Measurements from ENCODE around the gene TDRD10. TPM values are rescaled to one million over a fixed set of nuclear protein-coding genes. Genes with fewer than 3 reads are reported as not detected.

The TDRD10 gene
- total RNA-seq, 6 experiments from 2014 or later, result not detected

DNA sequence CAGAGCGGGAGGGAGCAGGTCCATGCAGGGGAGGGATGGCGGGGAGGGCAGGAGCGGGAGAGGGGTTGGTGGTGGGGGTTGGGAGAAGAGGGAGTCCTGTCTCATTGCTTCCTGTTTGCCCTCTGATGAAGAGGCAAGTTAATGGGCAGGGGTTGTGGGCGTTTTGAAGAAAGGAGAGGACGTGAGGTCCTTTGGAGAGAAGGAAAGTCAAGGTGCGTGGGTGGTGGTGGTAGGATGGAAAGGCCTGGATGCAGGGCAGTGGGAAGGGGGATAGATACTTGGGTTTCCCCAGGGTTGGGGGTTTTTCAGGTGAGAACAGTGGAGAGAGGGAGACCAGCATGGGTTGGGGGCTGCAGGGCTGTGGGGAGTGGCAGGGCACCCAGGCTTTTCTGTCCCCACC, 39.2 kb downstream of the TDRD10 start:
- peaks cover 66% of the 10 kb centered on the region for H3K27me3 Mint-ChIP-seq (ENCODE audit: insufficient read depth)
- no peak for DNase-seq
- TF ChIP-seq, protein P1, sequence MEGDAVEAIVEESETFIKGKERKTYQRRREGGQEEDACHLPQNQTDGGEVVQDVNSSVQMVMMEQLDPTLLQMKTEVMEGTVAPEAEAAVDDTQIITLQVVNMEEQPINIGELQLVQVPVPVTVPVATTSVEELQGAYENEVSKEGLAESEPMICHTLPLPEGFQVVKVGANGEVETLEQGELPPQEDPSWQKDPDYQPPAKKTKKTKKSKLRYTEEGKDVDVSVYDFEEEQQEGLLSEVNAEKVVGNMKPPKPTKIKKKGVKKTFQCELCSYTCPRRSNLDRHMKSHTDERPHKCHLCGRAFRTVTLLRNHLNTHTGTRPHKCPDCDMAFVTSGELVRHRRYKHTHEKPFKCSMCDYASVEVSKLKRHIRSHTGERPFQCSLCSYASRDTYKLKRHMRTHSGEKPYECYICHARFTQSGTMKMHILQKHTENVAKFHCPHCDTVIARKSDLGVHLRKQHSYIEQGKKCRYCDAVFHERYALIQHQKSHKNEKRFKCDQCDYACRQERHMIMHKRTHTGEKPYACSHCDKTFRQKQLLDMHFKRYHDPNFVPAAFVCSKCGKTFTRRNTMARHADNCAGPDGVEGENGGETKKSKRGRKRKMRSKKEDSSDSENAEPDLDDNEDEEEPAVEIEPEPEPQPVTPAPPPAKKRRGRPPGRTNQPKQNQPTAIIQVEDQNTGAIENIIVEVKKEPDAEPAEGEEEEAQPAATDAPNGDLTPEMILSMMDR (IDR thresholded peaks at IDR 0.05), result no peak
- H3K4me3 Mint-ChIP-seq, result no peak overlapping the region
- H3K4me1 Mint-ChIP-seq (ENCODE audit: low read depth), result no peaks in the 10 kb centered on the region
- H3K27ac Mint-ChIP-seq, result no peak overlapping the region
- H3K36me3 Mint-ChIP-seq (ENCODE audit: low read depth), result no peaks in the 10 kb centered on the region
- no peaks in the 10 kb centered on the region for H3K9me3 Mint-ChIP-seq

DNA sequence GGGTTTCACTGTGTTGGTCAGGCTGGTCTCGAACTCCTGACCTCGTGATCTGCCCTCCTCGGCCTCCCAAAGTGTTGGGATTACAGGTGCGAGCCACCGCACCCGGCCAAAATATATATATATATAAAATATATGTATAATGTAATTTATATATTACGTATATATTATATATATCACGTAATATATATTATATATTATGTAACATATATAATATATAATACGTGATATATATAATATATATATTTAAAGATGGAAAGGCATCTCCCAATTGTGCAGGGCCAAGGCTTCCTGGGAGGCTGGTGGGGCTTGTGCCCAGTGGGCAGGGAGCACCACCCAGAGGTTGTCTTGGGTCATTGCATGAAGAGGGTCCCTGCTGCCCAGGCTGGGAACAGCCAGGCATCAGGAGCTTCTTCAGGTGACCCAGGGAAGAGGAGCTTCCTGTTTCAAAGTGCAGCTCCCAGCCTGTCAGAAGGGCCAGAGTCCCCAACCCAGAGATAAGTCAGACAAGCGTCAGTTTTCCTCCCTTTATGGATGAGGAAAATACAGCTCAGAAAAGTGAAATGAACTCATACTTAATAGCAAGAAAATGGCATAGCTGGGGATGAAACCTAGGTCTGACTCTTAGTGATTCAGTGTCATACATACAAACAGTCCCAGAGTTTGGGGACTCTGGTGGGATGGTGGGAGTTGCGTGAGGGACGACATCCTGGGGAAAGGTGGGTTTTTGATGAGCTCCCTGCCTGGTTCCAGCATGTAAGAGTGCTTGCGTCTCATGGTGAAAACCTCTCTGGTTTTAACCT, 44.4 kb downstream of the TDRD10 start:
- peak; percentile 53 for DNase-seq
- no peaks in the 10 kb centered on the region for H3K9me3 Mint-ChIP-seq
- H3K27me3 Mint-ChIP-seq (ENCODE audit: insufficient read depth), result peaks cover 22% of the 10 kb centered on the region
- H3K4me1 Mint-ChIP-seq (ENCODE audit: low read depth), result peaks cover 15% of the 10 kb centered on the region
- H3K27ac Mint-ChIP-seq, result no peak overlapping the region
- no peak overlapping the region for H3K4me3 Mint-ChIP-seq
- TF ChIP-seq, protein P1 (IDR thresholded peaks at IDR 0.05), result peak; percentile 87
- peaks cover 14% of the 10 kb centered on the region for H3K36me3 Mint-ChIP-seq (ENCODE audit: low read depth)

DNA sequence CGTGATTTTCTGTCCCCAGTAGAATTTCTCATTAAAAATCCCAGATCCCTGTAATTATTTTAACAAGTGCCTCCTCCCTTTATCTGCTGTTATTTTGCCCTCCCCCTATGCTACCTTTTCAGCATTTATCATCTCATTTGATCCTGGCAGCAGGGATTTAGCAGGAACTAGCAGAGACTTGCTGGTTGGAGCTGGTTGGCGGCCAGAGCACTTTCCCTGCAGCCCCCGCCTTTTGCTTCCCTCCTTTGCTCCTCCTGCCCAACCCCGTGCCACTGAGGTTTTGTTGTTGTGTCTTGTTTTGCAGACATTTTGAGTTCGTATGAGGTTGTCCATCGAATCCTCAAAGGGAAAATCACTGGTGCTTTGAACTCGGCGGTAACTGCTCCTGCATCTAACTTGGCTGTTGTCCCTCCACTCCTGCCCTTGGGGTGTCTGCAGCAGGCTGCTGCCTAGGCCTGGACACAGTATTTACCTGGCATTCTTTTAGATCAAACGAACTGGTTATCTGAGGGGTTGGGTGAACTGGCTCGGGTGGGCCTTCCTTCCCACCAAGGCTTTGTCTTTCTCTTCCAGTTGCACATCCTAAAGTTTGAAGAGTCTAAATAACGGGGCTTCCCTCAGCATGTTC, 45.2 kb downstream of the TDRD10 start:
- Mint-ChIP-seq H3K9me3 (no peaks in the 10 kb centered on the region), H3K4me3 (no peak overlapping the region), H3K27me3 (ENCODE audit: insufficient read depth) (peaks cover 15% of the 10 kb centered on the region), H3K27ac (no peak overlapping the region), H3K36me3 (ENCODE audit: low read depth) (peaks cover 17% of the 10 kb centered on the region), H3K4me1 (ENCODE audit: low read depth) (peaks cover 15% of the 10 kb centered on the region)
- TF ChIP-seq, protein P1 (IDR thresholded peaks at IDR 0.05), result no peak
- no peak for DNase-seq

DNA sequence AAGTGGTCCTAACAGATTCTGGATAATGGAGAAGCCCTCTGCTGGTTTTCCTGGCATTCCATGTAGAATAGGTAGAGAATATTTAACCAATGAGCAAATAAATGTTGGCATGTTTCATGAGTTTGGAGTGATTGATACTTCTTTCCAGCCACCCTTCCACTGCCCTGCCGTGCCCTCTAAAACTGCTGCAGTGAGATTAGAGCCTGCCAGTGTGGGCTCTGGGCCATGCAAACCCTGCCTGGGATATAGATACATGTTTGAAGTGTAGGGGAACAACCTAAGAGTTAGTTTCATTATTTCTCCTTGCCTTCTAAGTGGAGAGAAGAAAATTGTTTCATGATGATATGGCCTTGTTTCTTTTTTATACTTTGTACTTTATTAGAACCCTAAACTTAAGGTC, 46.0 kb downstream of the TDRD10 start:
- Mint-ChIP-seq H3K27ac (no peak overlapping the region; the same call in 1 of the 2 replicates), H3K9me3 (no peaks in the 10 kb centered on the region), H3K4me3 (no peak overlapping the region), H3K36me3 (ENCODE audit: low read depth) (peaks cover 24% of the 10 kb centered on the region), H3K27me3 (ENCODE audit: insufficient read depth) (peaks cover 12% of the 10 kb centered on the region), H3K4me1 (ENCODE audit: low read depth) (peaks cover 18% of the 10 kb centered on the region)
- DNase-seq, result no peak
- TF ChIP-seq, protein P1 (IDR thresholded peaks at IDR 0.05), result no peak

DNA sequence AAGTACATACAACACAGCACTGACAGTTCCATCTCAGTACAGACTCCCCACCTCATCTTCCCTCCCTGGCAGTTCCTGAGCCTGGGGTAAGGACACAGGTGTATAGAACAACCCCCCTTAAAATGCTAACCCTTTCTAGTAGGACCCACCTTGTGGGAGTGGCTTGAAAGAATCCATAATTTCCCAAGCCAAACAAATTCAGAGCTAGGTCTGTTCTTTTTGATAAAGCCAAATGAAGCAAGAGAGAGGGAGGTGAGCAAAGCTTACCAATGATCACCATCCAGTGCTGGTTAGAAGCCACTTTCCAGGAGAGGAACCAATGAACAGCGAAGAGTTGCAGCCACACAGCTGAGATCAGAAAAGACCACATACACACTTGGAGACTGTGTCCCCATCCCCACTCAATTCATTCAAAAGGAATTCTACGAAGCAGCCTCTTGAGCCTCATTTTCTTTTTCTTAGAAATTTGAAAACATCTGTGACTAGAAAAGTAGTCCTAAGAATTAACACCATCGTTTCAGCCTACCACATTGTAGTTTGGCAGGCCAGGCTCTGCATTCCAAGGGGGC, 47.3 kb downstream of the TDRD10 start:
- Mint-ChIP-seq H3K27me3 (ENCODE audit: insufficient read depth) (peaks cover 7% of the 10 kb centered on the region), H3K27ac (no peak overlapping the region), H3K36me3 (ENCODE audit: low read depth) (peaks cover 34% of the 10 kb centered on the region), H3K9me3 (no peaks in the 10 kb centered on the region), H3K4me1 (ENCODE audit: low read depth) (peaks cover 29% of the 10 kb centered on the region), H3K4me3 (no peak overlapping the region)
- TF ChIP-seq, protein P1 (IDR thresholded peaks at IDR 0.05), result no peak
- DNase-seq, result no peak

Measured in HFFc6 (cell line).